ENCODE results near the gene DOCK11. TPM values are rescaled to one million over a fixed set of nuclear protein-coding genes. Genes with fewer than 3 reads are reported as not detected.

DOCK11 gene
- total and polyA plus RNA-seq, 2 donors (not counting 1 experiment from before 2014, with no cell fraction given): 40.1 to 85.3 TPM

- H3K4me2 ChIP-seq (ENCODE audit: extremely low read depth, insufficient read depth, low read length): no peak overlapping the region
- TF ChIP-seq EZH2 (IDR thresholded peaks at IDR 0.05; ENCODE audit: low read length, missing control alignments): no peak
- TF ChIP-seq CTCF (conservative IDR thresholded peaks at IDR 0.05 in 1 of 2, IDR thresholded peaks at IDR 0.05 in 1 of 2; ENCODE audit: low read depth in 1 of 2, low read length in 2 of 2): no peak
- peak overlapping the region; percentile 31 for H3K27ac ChIP-seq (ENCODE audit: insufficient read depth, low read length)
These were observed 49.9 kb downstream of the DOCK11 start for GRCh38 chrX:118545510-118545909.

GRCh38 chrX:118548841-118549240, 53.2 kb downstream of the DOCK11 start:
- Histone ChIP-seq H3K4me2 (ENCODE audit: extremely low read depth, insufficient read depth, low read length) (no peak overlapping the region), H3K27me3 (ENCODE audit: control insufficient read depth, insufficient read depth, low read length) (no peaks in the 10 kb centered on the region), H2AFZ (ENCODE audit: low read length) (no peak overlapping the region), H3K4me3 (replicated peaks in 1 of 4; ENCODE audit: control extremely low read depth in 1 of 4, insufficient read depth in 1 of 4, low read depth in 3 of 4, low read length in 4 of 4) (no peak overlapping the region), H3K9ac (ENCODE audit: insufficient read depth, low read length) (no peak overlapping the region), H4K20me1 (ENCODE audit: control insufficient read depth, extremely low read depth, insufficient read depth, low read length) (no peaks in the 10 kb centered on the region), H3K4me1 (ENCODE audit: control insufficient read depth, extremely low read depth, insufficient read depth, low read length) (peaks cover 5% of the 10 kb centered on the region), H3K9me3 (ENCODE audit: control insufficient read depth, insufficient read depth, low read depth, low read length) (no peaks in the 10 kb centered on the region), H3K79me2 (ENCODE audit: control insufficient read depth, insufficient read depth, low read length) (no peaks in the 10 kb centered on the region), H3K27ac (ENCODE audit: insufficient read depth, low read length) (no peak overlapping the region), H3K36me3 (ENCODE audit: control insufficient read depth, insufficient read depth, low read length) (no peaks in the 10 kb centered on the region)
- DNase-seq (ENCODE audit: low read depth in 2 of 2): no peak
- TF ChIP-seq CTCF (conservative IDR thresholded peaks at IDR 0.05 in 1 of 2, IDR thresholded peaks at IDR 0.05 in 1 of 2; ENCODE audit: low read depth in 1 of 2, low read length in 2 of 2) (no peak), EZH2 (IDR thresholded peaks at IDR 0.05; ENCODE audit: low read length, missing control alignments) (no peak)

More at GRCh38 chrX:118545510-118545909, 49.9 kb downstream of the DOCK11 start:
- Histone ChIP-seq H3K79me2 (ENCODE audit: control insufficient read depth, insufficient read depth, low read length) (peaks cover 3% of the 10 kb centered on the region), H3K27me3 (ENCODE audit: control insufficient read depth, insufficient read depth, low read length) (no peaks in the 10 kb centered on the region), H3K4me3 (replicated peaks in 1 of 4; ENCODE audit: control extremely low read depth in 1 of 4, insufficient read depth in 1 of 4, low read depth in 3 of 4, low read length in 4 of 4) (no peak overlapping the region), H3K4me1 (ENCODE audit: control insufficient read depth, extremely low read depth, insufficient read depth, low read length) (peaks cover 3% of the 10 kb centered on the region), H3K9me3 (ENCODE audit: control insufficient read depth, insufficient read depth, low read depth, low read length) (no peaks in the 10 kb centered on the region), H2AFZ (ENCODE audit: low read length) (no peak overlapping the region), H3K36me3 (ENCODE audit: control insufficient read depth, insufficient read depth, low read length) (no peaks in the 10 kb centered on the region), H3K9ac (ENCODE audit: insufficient read depth, low read length) (no peak overlapping the region), H4K20me1 (ENCODE audit: control insufficient read depth, extremely low read depth, insufficient read depth, low read length) (no peaks in the 10 kb centered on the region)
- peak in 1 of 2 donors; percentile 44 for DNase-seq (ENCODE audit: low read depth in 2 of 2)

GRCh38 chrX:118550792-118551191, 55.2 kb downstream of the DOCK11 start:
- no peaks in the 10 kb centered on the region for H4K20me1 ChIP-seq (ENCODE audit: control insufficient read depth, extremely low read depth, insufficient read depth, low read length)
- H3K4me2 ChIP-seq (ENCODE audit: extremely low read depth, insufficient read depth, low read length): no peak overlapping the region
- TF ChIP-seq EZH2 (IDR thresholded peaks at IDR 0.05; ENCODE audit: low read length, missing control alignments): no peak
- no peak for TF ChIP-seq CTCF (conservative IDR thresholded peaks at IDR 0.05 in 1 of 2, IDR thresholded peaks at IDR 0.05 in 1 of 2; ENCODE audit: low read depth in 1 of 2, low read length in 2 of 2)
- H3K9ac ChIP-seq (ENCODE audit: insufficient read depth, low read length): no peak overlapping the region
- peaks cover 5% of the 10 kb centered on the region for H3K4me1 ChIP-seq (ENCODE audit: control insufficient read depth, extremely low read depth, insufficient read depth, low read length)
- no peaks in the 10 kb centered on the region for H3K36me3 ChIP-seq (ENCODE audit: control insufficient read depth, insufficient read depth, low read length)
- H3K79me2 ChIP-seq (ENCODE audit: control insufficient read depth, insufficient read depth, low read length): no peaks in the 10 kb centered on the region
- H3K27me3 ChIP-seq (ENCODE audit: control insufficient read depth, insufficient read depth, low read length): no peaks in the 10 kb centered on the region
- peak in 1 of 2 donors; percentile 23 for DNase-seq (ENCODE audit: low read depth in 2 of 2)
- no peak overlapping the region for H3K27ac ChIP-seq (ENCODE audit: insufficient read depth, low read length)
- H2AFZ ChIP-seq (ENCODE audit: low read length): no peak overlapping the region
- H3K9me3 ChIP-seq (ENCODE audit: control insufficient read depth, insufficient read depth, low read depth, low read length): no peaks in the 10 kb centered on the region
- H3K4me3 ChIP-seq (replicated peaks in 1 of 4; ENCODE audit: control extremely low read depth in 1 of 4, insufficient read depth in 1 of 4, low read depth in 3 of 4, low read length in 4 of 4): no peak overlapping the region

Measured in fibroblast of lung (primary cell).